Stimulated activated CD8-positive, alpha-beta memory T cell treated with anti-CD3 and anti-CD28 coated beads, Interleukin-2, amount 100 ng/mL, for 1 hour (primary cell): Measurements from ENCODE around the gene GALNT2.

Source experiments
- DNase-seq, 2 donors: peaks; one replicate each; pipeline ENCODE4 v3.0.0-alpha.2; 2020; ENCODE audit warnings: low read depth in 2 of 2

Gene GALNT2

DNA sequence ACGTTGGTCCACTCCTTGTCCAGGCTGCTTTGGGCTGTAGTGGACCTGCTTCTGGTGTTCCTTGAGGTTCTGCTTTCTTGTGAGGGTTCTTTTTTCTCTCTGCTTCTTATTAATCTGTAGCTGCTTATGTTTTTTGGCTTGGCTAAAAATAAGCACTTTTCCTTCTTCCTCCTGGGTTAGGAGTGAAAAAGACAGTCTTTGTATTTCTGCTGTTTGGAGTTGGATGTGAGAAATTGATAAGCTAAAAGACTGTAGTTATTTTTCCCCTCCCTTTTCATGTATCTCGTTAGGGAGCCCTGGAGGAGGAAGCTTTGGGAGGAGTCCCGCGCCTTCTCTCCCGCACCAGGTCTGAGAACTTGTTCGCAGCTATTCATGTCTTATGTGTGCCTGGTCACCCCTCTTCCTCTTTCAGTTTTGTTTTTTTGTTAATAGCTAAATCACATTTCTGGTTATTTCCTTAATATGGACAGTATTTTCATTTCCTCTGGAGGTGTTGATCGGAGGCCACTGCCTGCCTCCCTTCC, 79.0 kb downstream of the GALNT2 start:
- DNase-seq: no peak

DNA sequence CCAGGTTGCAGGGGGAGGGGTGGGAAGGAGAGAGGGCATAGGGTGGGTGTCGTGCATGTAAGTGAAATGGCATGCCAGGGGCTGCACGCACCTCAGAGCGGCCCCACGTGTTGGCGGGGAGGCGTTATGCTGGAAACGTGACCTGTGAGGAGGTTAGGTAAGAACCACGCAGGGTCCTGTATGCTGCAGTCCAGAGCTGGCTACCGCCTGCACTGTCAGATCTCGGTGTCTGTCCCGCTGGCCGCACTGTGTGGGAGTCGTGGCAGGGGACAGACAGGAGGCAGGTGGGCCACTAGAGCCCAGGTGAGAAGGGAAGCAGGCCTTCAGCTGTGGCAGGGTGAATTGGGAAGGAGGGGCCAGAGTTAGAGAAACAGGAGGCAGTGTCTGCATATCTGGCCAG, 79.7 kb downstream of the GALNT2 start:
- DNase-seq: no peak

DNA sequence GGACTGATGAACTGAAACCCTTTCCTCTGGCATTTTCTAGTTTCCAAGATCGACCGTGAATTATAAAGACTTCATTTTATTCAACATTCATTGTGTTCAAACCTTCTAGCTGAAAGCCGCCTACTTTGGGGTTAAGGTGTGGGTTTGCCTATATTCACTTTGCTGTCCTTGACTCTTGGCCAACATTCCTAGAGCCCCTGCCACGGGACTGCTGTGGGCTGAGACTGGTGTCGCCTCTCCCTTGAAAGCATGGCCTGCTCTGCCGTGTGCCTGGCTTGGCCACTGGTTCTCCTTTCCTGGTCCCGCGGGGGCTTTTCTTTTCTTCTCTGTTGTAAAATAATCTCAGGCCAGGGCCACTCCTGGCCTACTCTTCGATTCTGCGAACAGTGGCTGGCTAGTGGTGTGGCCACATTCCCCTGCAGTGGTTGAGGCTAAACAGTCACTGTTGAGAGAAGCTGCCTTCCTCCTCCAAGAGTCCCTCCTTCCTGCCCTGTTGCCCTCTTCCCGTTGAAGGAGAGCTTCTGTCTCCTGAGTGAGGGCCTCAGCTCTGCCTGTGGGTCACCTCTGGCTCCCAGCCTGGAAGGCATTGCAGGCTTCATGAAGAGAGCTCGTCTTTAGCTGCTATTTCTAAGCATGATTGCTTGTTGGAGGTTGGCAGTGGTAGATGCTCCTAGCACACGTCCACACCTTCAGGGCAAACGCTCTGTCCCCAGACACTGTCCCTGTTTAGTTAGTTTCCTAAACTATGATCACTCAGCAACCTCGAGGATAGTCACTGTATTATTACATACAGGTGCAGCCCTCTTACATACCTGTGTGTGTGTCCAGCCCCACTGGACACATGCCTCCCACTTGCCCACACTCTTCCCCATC, 80.5 kb downstream of the GALNT2 start:
- DNase-seq: no peak

DNA sequence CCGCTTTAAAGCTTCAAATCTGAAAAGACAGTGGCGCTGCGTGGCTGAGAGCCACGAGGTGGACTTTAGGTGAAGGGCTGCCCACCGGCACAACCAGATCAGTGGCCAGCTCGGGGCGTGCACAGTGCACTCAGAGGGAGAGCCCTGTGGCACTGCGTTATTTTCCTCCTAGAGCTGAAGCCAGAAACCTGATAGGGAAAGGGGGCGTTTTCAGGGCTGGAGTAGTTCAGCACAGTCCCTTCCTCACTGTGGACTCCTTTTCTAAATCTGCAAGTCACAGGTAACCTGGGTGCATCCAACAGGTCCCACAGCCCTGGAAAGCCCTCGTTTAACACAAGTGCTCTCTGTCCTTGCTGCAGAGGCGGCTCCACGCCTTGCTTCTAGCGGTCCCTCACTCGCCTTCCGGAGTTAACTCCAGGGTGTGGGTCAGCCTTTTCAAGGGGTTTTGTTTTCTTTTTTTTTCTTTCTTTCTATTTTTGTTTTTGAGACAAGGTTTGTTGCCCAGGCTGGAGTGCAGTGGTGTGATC, 81.2 kb downstream of the GALNT2 start:
- no peak for DNase-seq

DNA sequence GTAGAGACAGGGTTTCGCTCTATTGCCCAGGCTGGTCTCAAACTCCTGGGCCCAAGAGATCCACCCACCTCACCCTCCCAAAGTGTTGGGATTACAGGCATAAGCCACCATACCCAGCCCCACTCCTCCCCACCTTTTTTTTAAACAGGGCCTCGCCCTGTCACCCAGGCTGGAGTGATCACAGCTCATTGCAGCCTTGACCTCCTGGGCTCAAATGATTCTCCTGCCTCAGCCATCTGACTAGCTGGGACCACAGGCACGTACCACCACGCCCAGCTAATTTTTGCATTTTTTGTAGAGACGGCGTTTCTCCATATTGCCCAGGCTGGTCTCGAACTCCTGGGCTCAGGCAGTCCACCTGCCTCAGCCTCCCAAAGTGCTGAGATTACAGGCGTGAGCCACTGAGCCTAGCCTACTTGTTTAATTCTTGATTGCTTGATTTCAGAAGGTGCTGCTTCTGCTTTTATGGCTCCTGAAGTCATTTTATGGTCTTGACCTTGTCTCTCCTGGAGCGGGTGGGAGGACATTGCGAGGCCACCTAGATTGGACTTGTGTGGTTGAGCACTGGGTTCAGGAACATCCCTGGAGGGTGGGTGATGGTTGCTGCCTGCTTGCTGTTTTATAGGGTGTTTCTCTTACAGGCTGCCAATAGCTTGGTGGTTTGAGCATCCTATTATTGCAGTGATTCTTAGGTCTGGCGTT, 81.9 kb downstream of the GALNT2 start:
- DNase-seq: no peak

DNA sequence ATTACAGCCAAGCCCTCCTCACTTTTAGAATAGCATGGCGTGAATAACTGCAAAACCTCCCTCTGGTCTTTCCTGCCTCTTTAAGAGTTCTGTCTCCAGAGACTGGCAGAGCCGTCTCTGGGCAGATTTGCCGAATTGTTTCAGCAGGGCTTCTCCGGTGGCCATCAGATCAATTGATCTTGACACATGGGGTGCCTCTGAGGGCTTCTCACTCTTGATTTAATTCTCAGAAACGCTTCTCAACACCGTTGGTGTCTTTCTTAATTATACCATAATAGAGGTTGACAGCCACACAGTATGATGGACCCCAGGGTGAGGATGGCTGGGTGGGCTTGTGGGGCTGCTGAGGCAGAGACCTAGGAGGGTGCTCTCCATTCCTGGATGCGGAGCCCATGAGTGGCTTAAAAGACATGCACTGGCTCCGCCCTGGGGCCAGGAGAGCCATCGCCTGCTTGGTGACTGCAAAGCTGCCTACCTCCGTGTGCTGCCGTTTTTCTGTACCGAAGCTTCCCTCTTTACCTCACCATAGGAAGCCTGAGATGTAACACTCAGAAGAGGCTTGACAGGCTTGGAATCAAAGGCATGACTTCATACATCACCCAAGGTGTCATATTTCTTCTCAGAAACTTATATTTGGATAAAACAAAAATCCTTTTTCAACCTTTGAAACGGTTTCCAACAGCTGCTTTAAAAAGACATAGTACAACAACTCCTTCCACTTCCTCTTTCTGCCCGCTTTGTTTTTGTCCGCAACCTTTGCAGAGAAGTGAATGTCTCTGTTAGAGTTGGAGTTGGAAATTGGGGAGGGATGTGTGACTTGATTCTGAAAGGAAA, 82.9 kb downstream of the GALNT2 start:
- DNase-seq: no peak

DNA sequence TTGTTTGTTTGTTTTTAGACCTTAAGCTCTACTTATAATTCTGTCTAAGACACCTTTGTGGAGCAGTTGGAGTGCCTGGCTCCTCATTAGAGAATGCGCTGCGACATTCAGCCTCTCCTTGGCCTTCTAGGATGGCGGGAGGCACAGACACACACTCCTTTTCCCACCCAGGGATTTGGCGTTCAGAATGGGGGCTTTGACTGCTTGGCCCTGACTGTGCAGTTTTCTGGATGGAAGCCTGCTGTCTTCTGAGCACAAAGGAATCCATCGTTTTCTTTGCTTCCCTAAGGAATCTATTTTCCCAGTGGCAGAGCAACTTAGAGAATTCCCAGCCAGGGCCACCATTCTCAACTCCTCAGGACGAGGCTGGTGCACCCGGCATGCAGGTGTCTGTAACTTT, 83.6 kb downstream of the GALNT2 start:
- DNase-seq: no peak

DNA sequence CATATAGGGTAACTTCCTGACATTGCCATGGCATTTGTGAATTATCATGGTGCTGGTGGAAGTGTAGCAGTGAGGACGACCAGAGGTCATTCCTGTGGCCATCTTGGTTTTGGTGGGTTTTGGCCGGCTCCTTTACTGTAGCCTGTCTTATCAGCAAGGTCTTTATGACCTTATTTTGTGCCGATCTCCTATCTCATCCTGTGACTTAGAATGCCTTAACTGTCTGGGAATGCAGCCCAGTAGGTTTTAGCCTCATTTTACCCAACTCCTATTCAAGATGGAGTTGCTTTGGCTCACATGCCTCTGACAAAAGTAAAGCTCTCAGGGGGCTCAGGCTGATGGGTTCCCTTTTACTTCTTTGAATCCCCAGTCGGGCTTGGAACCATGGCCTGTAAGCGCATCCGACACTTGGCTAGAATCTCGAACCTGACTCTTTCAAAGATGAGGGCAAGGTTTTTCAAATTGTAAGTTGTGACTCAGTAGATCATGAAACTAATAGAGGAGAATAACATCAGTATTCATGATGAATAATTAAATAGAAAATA, 85.0 kb downstream of the GALNT2 start:
- no peak for DNase-seq

DNA sequence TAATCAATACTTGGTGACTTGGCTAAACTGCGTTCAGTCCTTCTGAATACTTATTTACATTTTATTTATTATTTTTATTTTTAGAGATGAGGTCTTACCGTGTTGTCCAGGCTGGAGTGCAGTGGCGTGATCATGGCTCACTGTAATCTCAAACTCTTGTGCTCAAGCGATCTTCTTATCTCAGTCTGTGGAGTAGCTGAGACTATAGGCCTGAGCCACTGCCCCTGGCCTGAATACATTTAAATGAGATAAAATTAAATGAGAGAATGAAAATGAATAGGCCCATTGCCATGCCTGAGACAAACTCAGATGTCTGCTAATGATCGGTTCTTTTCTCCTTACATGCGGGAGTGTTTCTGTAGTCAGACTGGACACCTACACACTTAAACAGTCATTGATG, 86.0 kb downstream of the GALNT2 start:
- no peak for DNase-seq

DNA sequence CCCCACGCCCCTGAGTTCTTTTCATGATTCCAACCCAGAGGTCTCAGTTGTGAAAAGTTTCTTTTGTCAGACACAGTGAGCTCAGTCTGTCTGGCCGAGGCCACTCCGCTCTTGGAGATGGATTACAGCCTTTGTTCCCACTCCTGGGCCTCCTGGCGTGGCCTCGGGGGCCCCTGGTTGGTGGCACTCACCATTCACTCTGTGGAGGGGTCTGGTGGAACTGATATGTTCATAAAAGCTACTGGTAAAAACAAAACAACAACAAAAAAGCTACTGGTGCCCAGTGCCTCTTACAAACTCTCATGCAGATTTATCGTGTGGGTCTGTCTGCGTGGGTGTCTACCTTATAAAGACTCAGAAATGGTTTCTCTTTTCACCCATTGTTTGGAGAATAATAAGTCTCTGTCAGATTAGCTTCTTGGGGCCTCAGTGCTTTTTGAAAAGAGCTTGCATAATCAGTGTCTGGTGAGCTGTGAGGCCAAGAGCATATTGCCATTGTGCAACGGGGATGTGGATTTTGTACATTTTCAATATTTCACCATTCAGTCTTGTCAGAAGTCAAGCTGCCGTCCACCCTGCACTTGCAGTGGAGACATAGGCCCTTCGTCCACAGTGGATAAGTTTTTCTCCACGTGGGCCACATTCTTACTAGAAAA, 86.7 kb downstream of the GALNT2 start:
- no peak for DNase-seq

DNA sequence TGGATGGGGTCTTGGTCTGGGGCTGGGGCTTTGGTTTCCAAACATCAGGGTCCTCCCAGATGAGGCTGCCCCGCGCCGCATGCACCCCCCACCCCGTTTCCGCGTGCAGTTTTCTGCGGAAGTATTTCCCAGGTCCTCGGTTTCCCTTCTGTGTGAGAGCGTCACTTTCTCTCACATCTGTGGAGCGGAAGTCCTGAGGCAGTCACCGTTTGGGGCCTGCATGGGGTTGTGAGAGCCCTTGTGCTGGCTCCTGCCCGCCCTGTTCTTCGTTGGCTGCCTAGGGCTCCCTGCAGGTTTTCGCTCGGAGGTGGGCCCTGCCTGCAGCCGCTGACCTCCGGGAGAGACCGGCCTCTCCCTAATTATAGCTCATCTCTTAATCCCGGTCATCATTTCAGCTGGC, 88.0 kb downstream of the GALNT2 start:
- DNase-seq: no peak

DNA sequence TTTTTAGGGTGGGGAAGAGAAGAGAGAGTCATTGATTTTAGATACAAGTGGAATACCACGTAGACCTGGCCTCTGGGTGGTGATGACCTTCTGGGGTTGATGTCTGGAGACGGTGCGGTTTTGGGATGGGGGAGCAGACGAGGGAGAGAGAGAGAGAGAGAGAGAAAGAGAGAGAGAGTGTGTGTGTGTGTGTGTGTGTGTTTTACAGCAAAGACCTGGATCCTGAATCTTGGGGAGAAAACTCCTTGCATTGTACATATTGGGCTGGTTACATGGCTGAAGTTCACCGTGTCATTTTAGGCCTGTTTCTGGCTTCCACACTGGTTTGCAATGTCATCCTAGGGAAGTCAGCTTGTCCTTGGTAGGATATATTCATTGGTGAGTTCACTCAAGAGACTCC, 89.0 kb downstream of the GALNT2 start:
- DNase-seq: no peak

DNA sequence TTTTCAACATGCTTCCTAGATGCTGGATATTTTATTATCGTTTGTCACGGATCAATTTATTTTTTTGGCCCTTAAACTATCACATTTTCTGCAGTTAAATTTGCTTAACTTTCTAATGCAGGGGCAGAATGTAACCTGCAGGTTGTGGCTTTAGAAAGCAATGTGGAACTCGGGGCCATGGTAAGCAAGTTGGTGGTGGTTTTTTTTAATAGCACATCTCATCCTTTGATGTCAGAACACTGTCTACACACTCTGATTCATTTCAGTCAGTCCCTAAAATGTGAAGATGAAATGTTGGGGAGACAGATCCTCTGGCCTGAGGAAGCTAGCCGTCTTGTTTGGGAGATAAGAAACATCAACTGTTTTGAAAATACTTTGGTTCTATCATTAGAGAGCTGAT, 89.5 kb downstream of the GALNT2 start:
- no peak for DNase-seq

DNA sequence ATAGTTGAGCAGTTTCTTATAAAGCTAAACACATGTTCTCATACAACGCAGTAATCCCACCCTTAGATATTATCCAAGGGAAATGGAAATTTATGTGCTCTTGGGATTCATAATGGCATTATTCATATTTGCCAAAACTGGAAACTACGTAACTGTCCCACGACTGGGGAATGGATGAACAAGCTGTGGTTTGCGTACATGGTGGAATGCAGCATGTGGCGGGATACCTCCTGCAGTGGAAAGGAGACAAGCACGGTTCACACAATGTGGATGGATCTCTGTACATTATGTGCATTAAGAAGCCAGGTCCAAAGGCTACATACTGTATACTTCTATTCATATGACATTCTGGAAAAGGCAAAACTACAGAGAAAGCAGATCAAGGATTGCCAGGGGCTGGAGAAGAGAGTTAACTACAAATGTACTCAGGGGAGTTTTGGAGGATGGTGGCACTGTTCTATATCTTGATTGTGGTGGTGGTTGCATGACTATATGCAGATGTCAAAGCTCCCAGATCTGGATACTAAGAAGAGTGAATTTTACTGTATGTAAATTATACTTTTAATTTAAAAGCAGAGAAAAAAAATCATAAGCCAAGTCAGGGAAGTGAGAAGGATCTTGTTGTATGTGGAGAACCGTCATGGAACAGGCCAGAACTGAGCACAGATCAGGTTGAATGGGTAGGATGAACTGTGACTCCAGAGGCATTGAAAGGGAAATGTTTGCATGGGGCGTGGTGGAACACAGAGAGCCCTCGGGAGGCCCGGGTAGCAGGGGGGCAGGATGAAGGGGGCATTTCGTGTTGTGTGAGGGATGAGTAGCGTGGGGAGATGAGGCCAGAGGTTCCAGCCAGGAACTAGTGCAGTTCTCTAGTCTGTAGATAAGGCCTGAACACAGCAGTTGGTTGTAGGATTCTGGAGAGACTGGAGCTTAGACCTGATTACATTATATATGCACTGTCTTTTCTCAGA, 90.7 kb downstream of the GALNT2 start:
- no peak for DNase-seq

DNA sequence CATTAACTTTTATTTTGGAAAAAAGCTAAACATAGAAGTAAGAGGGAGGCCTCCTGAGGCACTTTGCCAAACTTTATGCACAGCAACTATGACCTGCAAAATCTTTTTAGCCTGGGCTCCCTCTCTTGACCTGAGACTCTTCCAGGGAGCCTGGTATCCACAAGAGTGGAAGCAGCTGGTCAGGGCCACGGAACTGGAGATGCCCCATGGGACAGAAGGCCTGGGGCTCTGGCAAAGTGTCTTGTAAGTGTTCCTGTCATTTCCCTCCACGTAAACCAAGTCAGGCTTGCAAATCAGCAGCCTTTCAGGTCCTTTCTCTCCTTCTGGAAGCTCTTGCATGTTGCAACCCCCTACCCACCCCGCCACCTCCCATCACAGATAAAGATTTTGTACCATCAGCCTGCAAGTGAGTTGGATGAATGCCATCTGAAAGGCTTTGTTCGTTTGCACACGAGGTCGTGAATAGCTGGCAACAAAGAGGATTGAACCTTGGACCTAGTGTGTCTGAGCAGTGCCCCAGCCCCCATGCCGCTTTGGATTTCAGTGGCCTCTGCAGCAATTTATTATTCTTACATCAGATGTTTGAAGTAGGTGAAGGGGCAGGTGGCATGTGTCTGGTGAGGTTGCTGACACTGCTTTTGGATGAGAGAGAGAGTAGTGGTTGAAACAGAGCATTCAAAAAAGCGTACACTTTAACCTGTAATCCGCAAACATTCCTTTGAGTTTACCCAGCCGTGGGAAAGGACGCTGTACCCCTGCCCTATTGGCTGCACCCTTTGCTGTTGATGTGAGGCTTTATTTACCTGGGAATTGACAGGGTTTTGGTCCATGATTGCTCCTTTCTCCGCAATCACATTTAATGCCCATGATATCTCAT, 91.6 kb downstream of the GALNT2 start:
- DNase-seq: no peak

DNA sequence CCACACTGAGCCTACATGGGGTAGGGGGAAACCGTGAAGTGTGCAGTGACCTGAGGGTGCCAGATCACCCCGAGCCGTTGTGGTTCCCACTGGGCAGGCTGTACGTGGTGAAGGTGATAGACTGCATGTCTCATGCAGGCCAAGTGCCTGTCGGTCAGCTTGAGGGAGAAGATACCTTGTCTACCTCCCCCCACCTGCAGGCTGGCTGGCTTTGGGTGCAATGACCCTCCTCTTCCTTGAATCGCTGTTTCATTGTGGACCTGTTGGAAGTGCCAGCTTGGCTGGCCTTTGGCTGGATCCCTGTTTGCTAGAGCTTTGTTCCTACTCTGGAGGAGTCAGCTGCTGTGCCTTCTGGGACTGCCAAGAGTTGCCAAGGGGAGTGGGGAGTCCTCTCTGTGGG, 92.5 kb downstream of the GALNT2 start:
- no peak for DNase-seq

DNA sequence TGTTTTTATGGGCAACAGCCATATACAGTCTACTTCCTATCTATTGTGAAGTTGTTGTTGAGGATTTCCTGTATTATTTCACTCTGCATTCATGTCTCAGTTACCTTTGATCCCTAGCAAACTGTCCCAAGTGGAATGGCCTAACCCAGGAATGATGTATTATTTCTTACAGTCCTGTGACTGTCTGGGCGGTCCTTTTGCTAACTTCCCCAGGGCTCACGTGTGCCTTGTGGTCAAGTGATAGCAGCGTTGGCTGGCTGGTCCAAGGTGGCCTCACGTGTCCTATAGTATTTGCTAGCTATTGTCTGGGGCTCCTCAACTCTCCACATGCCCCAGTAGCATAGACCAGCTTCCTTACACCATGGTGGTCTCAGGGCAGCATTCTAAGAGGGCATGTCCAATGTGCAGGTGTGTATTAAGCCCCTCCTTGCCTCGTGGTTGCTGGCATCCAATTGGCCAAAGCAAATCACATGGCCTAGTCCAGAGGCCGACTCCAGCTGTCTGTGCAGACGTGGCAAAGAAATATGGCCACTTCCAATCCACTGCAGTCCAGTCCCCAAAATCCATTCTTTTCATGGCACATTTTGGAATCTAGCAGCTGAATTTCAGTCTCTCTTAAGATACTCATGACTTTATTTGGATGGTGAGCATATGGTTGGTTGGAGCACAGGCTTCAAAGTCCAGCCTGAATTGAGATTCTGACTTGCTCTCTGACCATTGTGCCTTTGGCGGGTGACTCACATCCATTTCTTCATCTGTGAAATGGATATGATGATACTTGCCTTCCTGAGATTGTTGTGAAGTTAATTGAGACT, 94.1 kb downstream of the GALNT2 start:
- no peak for DNase-seq

DNA sequence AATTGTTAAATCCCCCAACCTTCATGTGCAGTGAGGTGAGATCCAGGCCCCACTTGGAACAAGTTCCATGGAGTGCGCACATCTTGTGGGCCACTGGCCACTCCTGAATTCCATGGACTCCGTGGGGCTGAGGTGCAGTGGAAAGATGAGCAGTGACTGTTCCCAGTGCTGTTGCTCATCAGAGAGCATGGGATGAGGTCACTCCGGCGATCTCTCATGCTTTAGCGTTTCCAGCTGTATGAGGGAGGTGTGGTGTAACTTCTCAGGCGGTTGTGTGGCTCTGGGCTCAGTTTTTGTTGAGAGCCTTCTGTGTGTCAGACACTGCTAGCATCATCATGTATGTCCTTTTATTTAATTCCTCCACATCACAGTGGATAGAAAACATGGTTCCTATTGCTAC, 96.2 kb downstream of the GALNT2 start:
- no peak for DNase-seq
